Stimulated activated CD8-positive, alpha-beta memory T cell treated with anti-CD3 and anti-CD28 coated beads, Interleukin-12 subunit alpha, Interleukin-12 subunit beta, amount 100 ng/mL, for 24 hours (primary cell): Measurements from ENCODE around the gene USP16.

ENCODE experiments used
- DNase-seq: peaks from one replicate; pipeline ENCODE4 v3.0.0-alpha.2; 2020; ENCODE audit errors: extremely low read depth

The USP16 gene

DNA sequence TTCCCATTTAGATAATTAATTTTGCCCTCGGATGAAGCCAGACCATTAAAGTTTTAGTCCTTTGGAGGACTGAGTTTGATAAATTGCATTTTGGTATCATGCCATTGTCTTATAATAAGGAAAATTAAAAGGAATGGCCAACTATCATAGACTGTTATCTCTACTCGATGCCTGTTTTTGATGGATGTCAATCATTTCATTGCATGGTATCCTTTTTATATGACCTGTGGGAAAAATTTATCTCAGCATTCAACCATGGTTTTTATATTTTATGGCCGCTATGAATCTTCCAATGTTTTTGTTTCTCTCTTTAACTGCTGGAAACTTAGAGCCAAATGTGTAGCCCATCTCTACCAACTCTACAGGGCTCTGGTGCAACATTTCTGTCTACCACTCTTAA lies 58.8 kb downstream of the USP16 start:
- DNase-seq, result no peak

GRCh38 chr21:29084372-29084771 lies 59.9 kb downstream of the USP16 start:
- no peak for DNase-seq

DNA sequence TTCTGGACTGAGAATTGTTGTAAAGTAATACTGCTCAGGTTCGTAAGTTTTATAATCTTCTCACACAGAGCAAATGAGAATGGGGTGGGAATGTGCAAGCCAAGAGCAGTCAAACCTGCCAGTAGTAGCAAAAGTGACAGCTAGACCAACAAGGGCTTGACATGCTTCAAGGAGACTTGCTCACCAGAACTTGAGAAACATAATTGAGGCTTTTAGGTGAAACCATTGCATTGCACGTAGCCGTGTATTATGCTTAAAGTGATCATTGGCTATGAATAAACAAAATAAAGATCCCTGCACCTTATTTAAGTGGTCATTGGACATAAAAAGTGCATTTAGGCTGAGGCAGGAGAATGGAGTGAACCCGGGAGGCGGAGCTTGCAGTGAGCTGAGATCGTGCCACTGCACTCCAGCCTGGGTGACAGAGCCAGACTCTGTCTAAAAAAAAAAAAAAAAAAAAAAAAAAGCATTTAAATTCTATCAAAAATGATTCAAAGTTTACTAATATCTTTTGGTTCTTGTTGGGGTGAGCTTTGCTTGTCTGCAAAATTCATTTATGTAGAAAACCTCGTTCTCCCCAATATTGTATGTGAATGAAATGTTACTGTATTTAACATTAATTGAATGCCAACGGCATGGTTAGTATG lies 60.8 kb downstream of the USP16 start:
- no peak for DNase-seq

DNA sequence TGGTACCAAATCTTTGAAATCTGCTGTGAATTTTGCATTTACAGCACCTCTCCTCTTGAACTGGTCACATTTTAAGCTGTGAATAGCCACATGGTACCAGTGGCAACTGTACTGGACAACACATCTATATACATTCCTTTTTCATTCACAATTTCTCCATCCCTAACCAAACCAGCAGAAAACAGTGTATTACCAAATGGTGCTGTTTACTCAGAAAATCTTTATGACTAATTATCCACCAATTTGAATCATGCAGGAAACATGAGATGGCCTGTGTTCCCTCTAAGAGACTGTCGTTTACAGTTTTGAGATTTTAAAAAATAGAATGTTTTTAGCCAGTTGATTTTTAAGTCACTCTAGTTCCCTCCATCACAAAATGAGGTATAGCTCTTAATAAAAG lies 66.6 kb downstream of the USP16 start:
- DNase-seq, result no peak

DNA sequence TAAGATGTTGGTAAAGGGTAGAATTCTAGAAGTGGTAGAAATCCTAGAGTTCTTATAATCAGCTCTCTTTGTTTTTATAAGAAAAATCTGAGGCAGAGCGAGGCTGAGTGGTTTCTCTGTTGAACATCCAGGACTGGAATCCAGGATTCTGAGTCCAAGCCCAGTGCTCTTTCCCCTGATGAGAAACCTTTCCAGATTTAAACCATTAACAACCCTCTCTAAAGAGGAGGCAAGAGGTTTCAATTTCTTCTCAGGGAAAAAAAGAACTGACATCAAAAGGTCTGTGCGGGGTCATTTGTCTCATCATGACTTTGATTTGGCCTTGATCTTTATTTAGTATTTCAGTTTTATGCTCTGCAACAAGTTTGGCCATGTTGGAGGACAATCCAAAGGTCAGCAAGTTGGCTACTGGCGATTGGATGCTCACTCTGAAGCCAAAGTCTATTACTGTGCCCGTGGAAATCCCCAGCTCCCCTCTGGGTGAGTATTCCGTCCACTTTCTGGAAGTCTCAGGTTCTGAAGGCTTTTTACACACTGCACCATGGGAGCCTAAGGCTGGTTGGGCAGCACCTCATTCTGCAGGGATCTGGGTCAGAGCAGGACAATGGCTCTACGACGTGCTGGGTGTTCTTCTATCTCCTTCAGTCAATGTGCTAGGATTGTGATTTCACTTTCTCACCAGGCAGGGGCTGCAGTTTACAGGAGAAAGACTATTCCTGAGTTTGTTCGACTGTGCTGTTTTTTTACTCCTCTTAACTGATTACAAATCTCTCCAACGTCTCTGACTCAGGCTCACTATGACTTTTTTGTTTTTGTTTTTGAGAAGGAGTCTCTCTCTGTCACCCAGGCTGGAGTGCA lies 67.9 kb downstream of the USP16 start:
- no peak for DNase-seq

DNA sequence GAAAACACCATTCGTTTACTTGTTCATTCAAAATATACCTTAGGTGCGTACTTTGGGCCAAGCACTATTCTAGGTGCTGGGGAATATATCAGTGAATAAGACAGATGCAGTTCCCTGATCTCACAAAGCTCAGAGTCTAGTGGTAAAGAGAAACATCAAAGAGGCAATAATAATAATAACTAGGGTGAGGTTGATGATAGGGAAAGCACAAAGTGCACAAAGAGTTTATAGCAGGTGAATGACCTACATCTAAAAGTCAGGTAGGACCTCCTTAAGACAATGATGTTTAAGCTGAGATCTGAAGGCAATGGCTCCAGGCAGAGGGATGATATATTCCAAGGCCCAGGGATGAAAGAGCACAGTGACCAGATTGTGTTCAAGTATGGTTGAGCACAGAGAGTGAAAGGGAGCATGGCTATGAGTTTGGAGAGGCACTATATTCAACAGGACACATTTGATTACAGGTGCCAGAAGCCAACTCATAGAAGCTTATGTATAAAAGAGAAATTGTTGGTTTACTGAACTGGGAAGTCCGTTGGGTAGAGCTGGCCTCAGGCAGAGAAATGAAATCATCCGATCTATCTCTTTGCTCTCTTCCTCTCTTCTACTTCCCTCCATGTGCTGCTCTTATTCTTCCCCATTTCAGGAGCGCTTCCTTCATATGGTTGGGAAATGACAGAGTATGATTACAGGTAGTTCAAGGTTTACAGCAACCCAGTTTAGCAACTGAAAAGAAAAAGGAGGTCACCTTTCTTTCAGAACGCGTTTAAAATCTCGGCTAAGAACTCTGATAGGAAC lies 71.9 kb downstream of the USP16 start:
- no peak for DNase-seq

DNA sequence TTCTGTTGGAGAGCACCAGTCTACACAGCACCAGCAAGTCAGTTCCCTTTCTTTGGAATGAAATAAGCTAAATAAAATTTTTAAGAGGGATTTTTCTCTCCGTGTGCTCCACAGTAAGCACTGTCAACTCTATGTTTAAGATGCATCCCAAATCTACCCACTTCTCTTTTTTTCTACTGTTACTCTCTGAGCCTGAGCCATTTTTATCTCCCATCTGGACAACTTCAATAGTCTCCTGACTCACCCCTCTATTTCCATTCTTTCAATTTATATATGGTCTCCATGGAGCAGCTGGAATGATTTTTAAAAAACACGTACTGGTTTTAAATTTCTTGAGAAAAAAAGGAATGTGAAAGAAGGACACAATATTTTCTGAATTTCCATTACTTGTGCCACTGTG lies 73.7 kb downstream of the USP16 start:
- DNase-seq, result no peak

DNA sequence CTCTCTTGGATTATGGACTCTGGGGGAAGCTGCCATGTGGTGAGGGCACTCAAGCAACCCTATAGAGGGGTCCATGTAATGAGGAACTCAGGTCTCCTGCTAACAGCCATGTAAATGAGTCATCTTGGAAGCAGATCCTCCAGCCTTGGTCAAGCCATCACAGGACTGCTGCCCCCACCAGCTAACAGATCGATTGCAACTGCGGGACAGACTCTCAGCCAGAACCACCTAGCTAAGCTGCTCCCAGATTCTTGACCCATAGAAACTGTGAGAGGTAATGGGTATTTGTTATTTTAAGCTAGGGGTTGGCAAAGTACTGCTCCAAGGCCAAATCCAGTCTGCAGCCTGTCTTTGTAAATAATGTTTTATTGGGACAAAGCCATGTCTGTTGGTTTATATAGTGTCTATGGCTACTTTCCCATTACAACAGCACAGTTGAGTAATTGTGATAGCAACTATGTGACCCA lies 78.4 kb downstream of the USP16 start:
- no peak for DNase-seq
